Middle frontal gyrus (tissue), 1 donor: ENCODE results near the gene RPS15.
"Not testable (repeated sequence)": the region's sequence is repeated elsewhere in the genome, so short reads cannot be mapped to it uniquely, and the experiment has no call there.

Experiments
- DNase-seq: peaks from one replicate; pipeline ENCODE4 v3.0.0-alpha.2; 2015; ENCODE audit warnings: low spot score; ENCODE audit errors: extremely low spot score

Gene RPS15

GRCh38 chr19:1418951-1419738 is 19.1 kb upstream of the RPS15 start:
- no peak for DNase-seq

- not testable (repeated sequence) for DNase-seq
These were observed 18.1 kb upstream of the RPS15 start for GRCh38 chr19:1420085-1420484.

GRCh38 chr19:1420590-1420989 is 17.6 kb upstream of the RPS15 start:
- no peak for DNase-seq

GRCh38 chr19:1421218-1421957 is 16.8 kb upstream of the RPS15 start:
- DNase-seq: no peak

- DNase-seq: no peak
These were observed 16.3 kb upstream of the RPS15 start for GRCh38 chr19:1421958-1422305.

- no peak for DNase-seq
These were observed 15.8 kb upstream of the RPS15 start for GRCh38 chr19:1422360-1422759.

GRCh38 chr19:1422943-1423342 is 15.3 kb upstream of the RPS15 start:
- no peak for DNase-seq

GRCh38 chr19:1423436-1424191 is 14.6 kb upstream of the RPS15 start:
- DNase-seq: no peak

GRCh38 chr19:1424192-1424955 is 13.8 kb upstream of the RPS15 start:
- no peak for DNase-seq

GRCh38 chr19:1425102-1425837 is 12.9 kb upstream of the RPS15 start:
- DNase-seq: no peak

GRCh38 chr19:1425902-1426301 is 12.3 kb upstream of the RPS15 start:
- no peak for DNase-seq

GRCh38 chr19:1426736-1427135 is 11.5 kb upstream of the RPS15 start:
- DNase-seq: no peak

GRCh38 chr19:1427221-1427920 is 10.8 kb upstream of the RPS15 start:
- no peak for DNase-seq

GRCh38 chr19:1428738-1429391 is 9.3 kb upstream of the RPS15 start:
- no peak for DNase-seq

- DNase-seq: no peak
These were observed 8.4 kb upstream of the RPS15 start for GRCh38 chr19:1429750-1430149.

- no peak for DNase-seq
These were observed 8.0 kb upstream of the RPS15 start for GRCh38 chr19:1430246-1430645.

- DNase-seq: no peak
These were observed 6.3 kb upstream of the RPS15 start for GRCh38 chr19:1431759-1432506.

GRCh38 chr19:1432507-1432887 is 5.7 kb upstream of the RPS15 start:
- DNase-seq: no peak
